K562 (cell line): Measurements from ENCODE around the gene ATXN3L. TPM values are rescaled to one million over a fixed set of nuclear protein-coding genes. Genes with fewer than 3 reads are reported as not detected.

ENCODE experiments used
- ATAC-seq: fragments of 200-7000 bp; cut with Tn5 transposase; 3 replicates; pipeline ENCODE4 v1.9.1; 2020; ENCODE audit warnings: moderate library complexity
- BruUV-seq: library from RNA; stranded (reverse); fragments of 400-500 nt; replicated peaks from 2 replicates; lab custom pipeline; 2021; lab: Mats Ljungman, UMichigan
- CTCF ChIA-PET: fragments of 300-600 bp; formaldehyde crosslinking; extraction: SDS; loops from one replicate; lab custom pipeline; 2021; ENCODE audit warnings: low intra/inter-chr PET ratio; lab: Yijun Ruan, JAX
- POLR2A ChIA-PET: fragments of 300-600, 350-650 bp; sonication (Branson Sonifier 250); formaldehyde crosslinking; extraction: SDS; loops from one replicate; lab custom pipeline; 2021; ENCODE audit warnings: antibody characterized with exemption, inconsistent platforms; lab: Yijun Ruan, JAX
- DNase-seq, 4 experiments: peaks; one replicate each; pipeline versions ENCODE4 v3.0.0 to v3.0.0-alpha.2; 2011 to 2018; ENCODE audit warnings: low spot score in 3 of 4, mixed read lengths in 3 of 4; ENCODE audit errors: extremely low read depth in 1 of 4
- FAIRE-seq: peaks from 2 replicates; lab custom pipeline; 2011; peaks lifted over from hg19 to GRCh38; lab: Jason Lieb, UNC
- H2AFZ ChIP-seq: 2 replicates; pipeline ENCODE4 v1.6.0; 2011; ENCODE audit warnings: low read depth, low read length, control low read depth, inconsistent platforms
- H3K27ac ChIP-seq: fragments of 200-600 bp; 3 replicates; pipeline ENCODE4 v1.8.0; 2011; ENCODE audit warnings: low read depth, mild to moderate bottlenecking, control low read depth, inconsistent platforms, low read length, moderate library complexity, mixed read lengths; ENCODE audit errors: extremely low read depth
- H3K27me3 ChIP-seq, 2 experiments: fragments of 300-600 bp in 1 of 2; 2 replicates in 1 of 2; 3 replicates in 1 of 2; pipeline versions ENCODE4 v1.6.0 to v1.8.0; 2011; ENCODE audit warnings: inconsistent platforms in 2 of 2, low read length in 2 of 2, mild to moderate bottlenecking in 1 of 2, mixed read lengths in 1 of 2, moderate library complexity in 1 of 2; ENCODE audit not compliant: control insufficient read depth in 2 of 2, insufficient read depth in 2 of 2
- H3K36me3 ChIP-seq: fragments of 300-600 bp; 3 replicates; pipeline ENCODE4 v1.8.0; 2011; ENCODE audit warnings: mild to moderate bottlenecking, low read length, inconsistent platforms; ENCODE audit not compliant: control insufficient read depth, insufficient read depth
- H3K4me1 ChIP-seq, 2 experiments: fragments of 200-600 bp in 1 of 2; replicated peaks in 1 of 2; 2 replicates in 1 of 2; 3 replicates in 1 of 2; pipeline versions ENCODE4 v1.5.1 to v1.8.0; 2011; ENCODE audit warnings: inconsistent platforms in 2 of 2, low read length in 2 of 2, mild to moderate bottlenecking in 1 of 2, mixed read lengths in 1 of 2, moderate library complexity in 1 of 2; ENCODE audit not compliant: control insufficient read depth in 2 of 2, insufficient read depth in 2 of 2
- H3K4me2 ChIP-seq: 2 replicates; pipeline ENCODE4 v1.6.1; 2011; ENCODE audit warnings: low read length, control low read depth, inconsistent platforms, mixed read lengths; ENCODE audit not compliant: insufficient read depth
- H3K4me3 ChIP-seq: fragments of 200-600 bp; sonication (generic), shearing (Covaris generic); 2 replicates; pipeline ENCODE4 v1.5.1; 2016; ENCODE audit warnings: control low read depth, inconsistent platforms
- H3K79me2 ChIP-seq: fragments of 200-600 bp; 3 replicates; pipeline ENCODE4 v1.8.0; 2011; ENCODE audit warnings: low read length, inconsistent platforms; ENCODE audit not compliant: control insufficient read depth, insufficient read depth
- H3K9ac ChIP-seq, 2 experiments: 2 replicates each; pipeline versions ENCODE4 v1.6.0 to v1.6.1; 2011; ENCODE audit warnings: low read depth in 2 of 2, low read length in 2 of 2, control low read depth in 1 of 2, inconsistent platforms in 1 of 2, mild to moderate bottlenecking in 1 of 2, mixed read lengths in 1 of 2; ENCODE audit not compliant: insufficient read depth in 1 of 2
- H3K9me1 ChIP-seq: one replicate; pipeline ENCODE4 v1.6.0; 2011; ENCODE audit warnings: inconsistent platforms, mild to moderate bottlenecking, low read length, moderate library complexity; ENCODE audit not compliant: control insufficient read depth, insufficient read depth
- H3K9me3 ChIP-seq: replicated peaks from 2 replicates; pipeline ENCODE4 v1.5.1; 2011; ENCODE audit warnings: low read depth, low read length, inconsistent platforms; ENCODE audit not compliant: control insufficient read depth, insufficient read depth
- H4K20me1 ChIP-seq: replicated peaks from 2 replicates; pipeline ENCODE4 v1.6.1; 2011; ENCODE audit warnings: low read length, inconsistent platforms, mixed read lengths; ENCODE audit not compliant: control insufficient read depth, insufficient read depth
- TAF7 ChIP-seq: fragments of 450-650 bp; IDR thresholded peaks from 2 replicates; pipeline ENCODE4 v1.6.1; 2016; ENCODE audit warnings: missing genetic modification characterization, missing compliant biosample characterization
- TSC22D4 ChIP-seq: fragments of 450-650 bp; IDR thresholded peaks from 2 replicates; pipeline ENCODE4 v1.6.1; 2016; ENCODE audit warnings: missing genetic modification characterization, missing biosample characterization, control low read depth
- ZNF583 ChIP-seq: fragments of 250-450 bp; sonication (Bioruptor Pico); IDR thresholded peaks from 2 replicates; pipeline ENCODE4 v1.4.0; 2020
- WGBS: fragments of 100-300 bp; shearing (Covaris generic); methylation state at CpG from one replicate; pipeline ENCODE4 v1.1.6; 2016; ENCODE audit warnings: low coverage, mixed read lengths; ENCODE audit not compliant: insufficient coverage; ENCODE audit errors: missing lambda C conversion rate; 5-methylcytosine and 5-hydroxymethylcytosine counted together
- in situ Hi-C: fragments of 300-500 bp; cut with MboI; formaldehyde crosslinking; loops from 4 replicates; pipeline ENCODE4 v1.15.0; 2018; ENCODE audit warnings: inconsistent platforms, mixed read lengths
- intact Hi-C: fragments of 100-400 bp; cut with micrococcal nuclease; formaldehyde crosslinking; loops from 2 replicates; pipeline ENCODE4 v1.14.2; 2022
- polyA plus RNA-seq, 8 experiments: library from polyadenylated mRNA; depleted of rRNA in 4 of 8; stranded (reverse) in 5 of 8; unstranded in 3 of 8; fragments of >200 nt; fragmentation: Nextera tagmentation in 2 of 8; fragmentation: Illumina TruSeq in 1 of 8; extraction: Ambion mirVana in 2 of 8; extraction: Trizol in 1 of 8; gene quantifications; 2 replicates each; pipeline versions ENCODE4 v1.2.1 to v1.2.3, GENCODE V29; 2011 to 2014; ENCODE audit warnings: inconsistent platforms in 1 of 8, missing spikeins in 1 of 8
- total RNA-seq, 7 experiments: library from RNA; depleted of rRNA in 6 of 7; stranded (reverse); fragments of >200 nt in 6 of 7; fragmentation: Illumina TruSeq in 2 of 7; extraction: Trizol in 2 of 7; gene quantifications; 2 replicates each; pipeline versions ENCODE4 v1.2.1 to v1.2.3, GENCODE V29; 2011 to 2021; ENCODE audit warnings: low replicate concordance in 1 of 7
- TF ChIP-seq, protein P1 (sequence below), 2 experiments: fragments of 150-350 bp in 1 of 2; IDR thresholded peaks; 2 replicates each; pipeline ENCODE4 v1.6.1; 2012 to 2016; ENCODE audit warnings: low read depth in 2 of 2, low read length in 2 of 2, mild to moderate bottlenecking in 1 of 2, moderate library complexity in 1 of 2
- TF ChIP-seq, protein P2 (sequence below): fragments of 450-650 bp; IDR thresholded peaks from 2 replicates; pipeline ENCODE4 v1.6.1; 2016; ENCODE audit warnings: low read depth

Gene ATXN3L
- total and polyA plus RNA-seq, 9 of the 15 experiments (the other 6 are each of a cell fraction or from before 2014, with no cell fraction given): 0.04 to 0.31 TPM; not detected in 7

DNA sequence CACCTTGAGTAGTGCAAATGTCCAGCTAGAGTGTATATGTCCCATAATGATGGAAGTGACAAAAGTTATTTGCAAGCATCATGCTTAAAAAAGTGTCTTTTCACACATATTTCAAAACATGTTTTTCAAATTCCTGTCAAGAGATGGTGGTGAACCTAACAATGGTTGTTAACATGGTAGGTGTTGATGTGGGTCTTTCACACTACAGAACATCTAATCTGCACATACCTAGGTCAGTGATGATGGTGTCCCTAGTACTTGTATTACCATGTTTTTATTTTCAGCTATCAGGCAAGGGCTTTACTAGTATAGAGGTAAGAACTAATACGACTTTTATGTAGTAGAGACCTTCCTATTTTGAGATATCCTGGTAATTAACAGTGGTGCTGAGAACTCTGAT, 3.4 kb upstream of the ATXN3L start:
- Histone ChIP-seq H4K20me1 (no peaks in the 10 kb centered on the region), H3K4me1 (no peaks in the 10 kb centered on the region), H3K27me3 (no peaks in the 10 kb centered on the region), H3K9ac (no peak overlapping the region), H3K27ac (no peak overlapping the region), H3K9me1 (no peaks in the 10 kb centered on the region), H3K36me3 (peaks cover 89% of the 10 kb centered on the region), H3K79me2 (no peaks in the 10 kb centered on the region), H3K4me2 (no peak overlapping the region), H2AFZ (no peak overlapping the region), H3K9me3 (no peaks in the 10 kb centered on the region), H3K4me3 (no peak overlapping the region)
- intact Hi-C loops: no loop called here
- DNase-seq (no peak), FAIRE-seq (no peak), ATAC-seq (no peak)
- in situ Hi-C loops: no loop called here
- POLR2A ChIA-PET: no interaction called here
- CTCF ChIA-PET: no interaction called here
- BruUV-seq: no TSS peak
- TF ChIP-seq TSC22D4 (tag) (no peak), TAF7 (tag) (no peak), ZNF583 (CRISPR knock-in tag) (no peak)
- TF ChIP-seq, protein P1, sequence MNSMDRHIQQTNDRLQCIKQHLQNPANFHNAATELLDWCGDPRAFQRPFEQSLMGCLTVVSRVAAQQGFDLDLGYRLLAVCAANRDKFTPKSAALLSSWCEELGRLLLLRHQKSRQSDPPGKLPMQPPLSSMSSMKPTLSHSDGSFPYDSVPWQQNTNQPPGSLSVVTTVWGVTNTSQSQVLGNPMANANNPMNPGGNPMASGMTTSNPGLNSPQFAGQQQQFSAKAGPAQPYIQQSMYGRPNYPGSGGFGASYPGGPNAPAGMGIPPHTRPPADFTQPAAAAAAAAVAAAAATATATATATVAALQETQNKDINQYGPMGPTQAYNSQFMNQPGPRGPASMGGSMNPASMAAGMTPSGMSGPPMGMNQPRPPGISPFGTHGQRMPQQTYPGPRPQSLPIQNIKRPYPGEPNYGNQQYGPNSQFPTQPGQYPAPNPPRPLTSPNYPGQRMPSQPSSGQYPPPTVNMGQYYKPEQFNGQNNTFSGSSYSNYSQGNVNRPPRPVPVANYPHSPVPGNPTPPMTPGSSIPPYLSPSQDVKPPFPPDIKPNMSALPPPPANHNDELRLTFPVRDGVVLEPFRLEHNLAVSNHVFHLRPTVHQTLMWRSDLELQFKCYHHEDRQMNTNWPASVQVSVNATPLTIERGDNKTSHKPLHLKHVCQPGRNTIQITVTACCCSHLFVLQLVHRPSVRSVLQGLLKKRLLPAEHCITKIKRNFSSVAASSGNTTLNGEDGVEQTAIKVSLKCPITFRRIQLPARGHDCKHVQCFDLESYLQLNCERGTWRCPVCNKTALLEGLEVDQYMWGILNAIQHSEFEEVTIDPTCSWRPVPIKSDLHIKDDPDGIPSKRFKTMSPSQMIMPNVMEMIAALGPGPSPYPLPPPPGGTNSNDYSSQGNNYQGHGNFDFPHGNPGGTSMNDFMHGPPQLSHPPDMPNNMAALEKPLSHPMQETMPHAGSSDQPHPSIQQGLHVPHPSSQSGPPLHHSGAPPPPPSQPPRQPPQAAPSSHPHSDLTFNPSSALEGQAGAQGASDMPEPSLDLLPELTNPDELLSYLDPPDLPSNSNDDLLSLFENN (IDR thresholded peaks at IDR 0.05; ENCODE audit: low read depth in 2 of 2, low read length in 2 of 2): no peak
- TF ChIP-seq, protein P2, sequence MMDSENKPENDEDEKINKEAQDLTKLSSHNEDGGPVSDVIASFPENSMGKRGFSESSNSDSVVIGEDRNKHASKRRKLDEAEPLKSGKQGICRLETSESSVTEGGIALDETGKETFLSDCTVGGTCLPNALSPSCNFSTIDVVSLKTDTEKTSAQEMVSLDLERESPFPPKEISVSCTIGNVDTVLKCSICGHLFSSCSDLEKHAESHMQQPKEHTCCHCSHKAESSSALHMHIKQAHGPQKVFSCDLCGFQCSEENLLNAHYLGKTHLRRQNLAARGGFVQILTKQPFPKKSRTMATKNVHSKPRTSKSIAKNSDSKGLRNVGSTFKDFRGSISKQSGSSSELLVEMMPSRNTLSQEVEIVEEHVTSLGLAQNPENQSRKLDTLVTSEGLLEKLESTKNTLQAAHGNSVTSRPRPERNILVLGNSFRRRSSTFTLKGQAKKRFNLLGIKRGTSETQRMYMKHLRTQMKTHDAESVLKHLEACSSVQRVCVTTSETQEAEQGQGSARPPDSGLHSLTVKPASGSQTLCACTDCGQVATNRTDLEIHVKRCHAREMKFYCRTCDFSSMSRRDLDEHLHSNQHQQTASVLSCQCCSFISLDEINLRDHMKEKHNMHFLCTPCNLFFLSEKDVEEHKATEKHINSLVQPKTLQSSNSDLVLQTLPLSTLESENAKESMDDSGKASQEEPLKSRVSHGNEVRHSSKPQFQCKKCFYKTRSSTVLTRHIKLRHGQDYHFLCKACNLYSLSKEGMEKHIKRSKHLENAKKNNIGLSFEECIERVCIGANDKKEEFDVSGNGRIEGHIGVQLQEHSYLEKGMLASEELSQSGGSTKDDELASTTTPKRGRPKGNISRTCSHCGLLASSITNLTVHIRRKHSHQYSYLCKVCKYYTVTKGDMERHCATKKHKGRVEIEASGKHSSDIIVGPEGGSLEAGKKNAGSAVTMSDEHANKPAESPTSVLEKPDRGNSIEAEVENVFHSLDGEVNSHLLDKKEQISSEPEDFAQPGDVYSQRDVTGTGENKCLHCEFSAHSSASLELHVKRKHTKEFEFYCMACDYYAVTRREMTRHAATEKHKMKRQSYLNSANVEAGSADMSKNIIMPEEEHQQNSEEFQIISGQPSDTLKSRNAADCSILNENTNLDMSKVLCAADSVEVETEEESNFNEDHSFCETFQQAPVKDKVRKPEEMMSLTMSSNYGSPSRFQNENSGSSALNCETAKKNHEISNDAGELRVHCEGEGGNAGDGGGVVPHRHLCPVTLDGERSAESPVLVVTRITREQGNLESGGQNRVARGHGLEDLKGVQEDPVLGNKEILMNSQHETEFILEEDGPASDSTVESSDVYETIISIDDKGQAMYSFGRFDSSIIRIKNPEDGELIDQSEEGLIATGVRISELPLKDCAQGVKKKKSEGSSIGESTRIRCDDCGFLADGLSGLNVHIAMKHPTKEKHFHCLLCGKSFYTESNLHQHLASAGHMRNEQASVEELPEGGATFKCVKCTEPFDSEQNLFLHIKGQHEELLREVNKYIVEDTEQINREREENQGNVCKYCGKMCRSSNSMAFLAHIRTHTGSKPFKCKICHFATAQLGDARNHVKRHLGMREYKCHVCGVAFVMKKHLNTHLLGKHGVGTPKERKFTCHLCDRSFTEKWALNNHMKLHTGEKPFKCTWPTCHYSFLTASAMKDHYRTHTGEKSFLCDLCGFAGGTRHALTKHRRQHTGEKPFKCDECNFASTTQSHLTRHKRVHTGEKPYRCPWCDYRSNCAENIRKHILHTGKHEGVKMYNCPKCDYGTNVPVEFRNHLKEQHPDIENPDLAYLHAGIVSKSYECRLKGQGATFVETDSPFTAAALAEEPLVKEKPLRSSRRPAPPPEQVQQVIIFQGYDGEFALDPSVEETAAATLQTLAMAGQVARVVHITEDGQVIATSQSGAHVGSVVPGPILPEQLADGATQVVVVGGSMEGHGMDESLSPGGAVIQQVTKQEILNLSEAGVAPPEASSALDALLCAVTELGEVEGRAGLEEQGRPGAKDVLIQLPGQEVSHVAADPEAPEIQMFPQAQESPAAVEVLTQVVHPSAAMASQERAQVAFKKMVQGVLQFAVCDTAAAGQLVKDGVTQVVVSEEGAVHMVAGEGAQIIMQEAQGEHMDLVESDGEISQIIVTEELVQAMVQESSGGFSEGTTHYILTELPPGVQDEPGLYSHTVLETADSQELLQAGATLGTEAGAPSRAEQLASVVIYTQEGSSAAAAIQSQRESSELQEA: no peak
- WGBS: 46% methylated on average over 1 of the region's 1 CpG
